ENCODE measurements around the gene SLC22A7.
A peak's percentile ranks its signal among the peaks of the same experiment; 100 is the strongest.
"Not testable (repeated sequence)": the region's sequence is repeated elsewhere in the genome, so short reads cannot be mapped to it uniquely, and the experiment has no call there.

Gene SLC22A7

GRCh38 chr6:43303751-43304331, 5.8 kb downstream of the SLC22A7 start:
- no peak for DNase-seq

GRCh38 chr6:43304361-43304760, 6.3 kb downstream of the SLC22A7 start:
- DNase-seq: no peak

GRCh38 chr6:43304882-43305281, 6.8 kb downstream of the SLC22A7 start:
- no peak for DNase-seq

- no peak for DNase-seq
These were observed 8.0 kb downstream of the SLC22A7 start for GRCh38 chr6:43306086-43306485.

GRCh38 chr6:43307451-43308100, 9.5 kb downstream of the SLC22A7 start:
- DNase-seq: no peak

GRCh38 chr6:43308101-43308989, 10.3 kb downstream of the SLC22A7 start, which contains the start of gene CRIP3:
Gene CRIP3, minus strand, starts transcription at chr6:43308826. Its CDS starts 34 bp downstream, at chr6:43308792.
- peak; percentile 49 for DNase-seq

- no peak for DNase-seq
These were observed 11.0 kb downstream of the SLC22A7 start for GRCh38 chr6:43308990-43309477.

- DNase-seq: no peak
These were observed 12.1 kb downstream of the SLC22A7 start for GRCh38 chr6:43310134-43310533.

- no peak for DNase-seq
These were observed 12.6 kb downstream of the SLC22A7 start for GRCh38 chr6:43310624-43311023.

GRCh38 chr6:43311666-43312065, 13.6 kb downstream of the SLC22A7 start:
- no peak for DNase-seq

GRCh38 chr6:43313813-43314212, 15.8 kb downstream of the SLC22A7 start:
- DNase-seq: no peak

GRCh38 chr6:43318011-43318410, 20.0 kb downstream of the SLC22A7 start:
- DNase-seq: no peak

GRCh38 chr6:43325876-43326275, 27.8 kb downstream of the SLC22A7 start:
- no peak for DNase-seq

GRCh38 chr6:43328528-43328927, 30.5 kb downstream of the SLC22A7 start:
- no peak for DNase-seq

- DNase-seq: no peak
These were observed 33.4 kb downstream of the SLC22A7 start for GRCh38 chr6:43331470-43331869.

GRCh38 chr6:43331891-43332290, 33.8 kb downstream of the SLC22A7 start:
- no peak for DNase-seq

- peak; percentile 16 for DNase-seq
These were observed 36.5 kb downstream of the SLC22A7 start for GRCh38 chr6:43334466-43335095.

- DNase-seq: no peak
These were observed 37.4 kb downstream of the SLC22A7 start for GRCh38 chr6:43335469-43335868.

- DNase-seq: no peak
These were observed 38.3 kb downstream of the SLC22A7 start for GRCh38 chr6:43336382-43336781.

GRCh38 chr6:43338243-43338642, 40.2 kb downstream of the SLC22A7 start:
- no peak for DNase-seq

GRCh38 chr6:43339168-43339567, 41.1 kb downstream of the SLC22A7 start:
- no peak for DNase-seq

GRCh38 chr6:43346243-43346642, 48.2 kb downstream of the SLC22A7 start:
- not testable (repeated sequence) for DNase-seq

GRCh38 chr6:43347021-43347420, 49.0 kb downstream of the SLC22A7 start:
- no peak for DNase-seq
